CD4-positive, alpha-beta T cell treated with Interleukin-21 for 1 hour (primary cell): ENCODE measurements around the gene TMEM31.

Source experiments
- DNase-seq: peaks from one replicate; pipeline ENCODE4 v3.0.0-alpha.2; 2020

Gene TMEM31, protein sequence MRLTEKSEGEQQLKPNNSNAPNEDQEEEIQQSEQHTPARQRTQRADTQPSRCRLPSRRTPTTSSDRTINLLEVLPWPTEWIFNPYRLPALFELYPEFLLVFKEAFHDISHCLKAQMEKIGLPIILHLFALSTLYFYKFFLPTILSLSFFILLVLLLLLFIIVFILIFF

DNA sequence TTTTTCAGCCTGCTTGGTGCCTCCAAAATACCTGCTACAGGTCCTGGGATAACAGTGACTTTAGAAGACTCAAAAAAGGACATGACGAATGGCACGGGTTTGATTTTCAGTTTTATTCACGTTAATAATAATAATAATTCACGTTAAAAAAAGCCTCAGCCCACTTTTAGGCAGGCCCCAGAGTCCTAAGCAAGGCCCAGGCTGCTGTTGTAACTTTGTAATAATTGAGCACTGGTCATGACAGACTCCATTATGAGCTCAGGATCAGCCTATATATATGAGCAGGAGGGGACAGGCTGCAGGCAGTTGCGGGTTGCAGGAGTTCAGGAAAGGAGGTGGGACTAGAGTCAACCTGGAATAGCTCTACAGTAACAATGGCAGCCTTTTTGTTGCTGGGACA lies at the start of gene TMEM31:
TSS of gene TMEM31 (plus strand) at position 301 of the 400 bp plus-strand sequence. CDS start 1,350 bp downstream, outside the sequence.
- DNase-seq = no peak

DNA sequence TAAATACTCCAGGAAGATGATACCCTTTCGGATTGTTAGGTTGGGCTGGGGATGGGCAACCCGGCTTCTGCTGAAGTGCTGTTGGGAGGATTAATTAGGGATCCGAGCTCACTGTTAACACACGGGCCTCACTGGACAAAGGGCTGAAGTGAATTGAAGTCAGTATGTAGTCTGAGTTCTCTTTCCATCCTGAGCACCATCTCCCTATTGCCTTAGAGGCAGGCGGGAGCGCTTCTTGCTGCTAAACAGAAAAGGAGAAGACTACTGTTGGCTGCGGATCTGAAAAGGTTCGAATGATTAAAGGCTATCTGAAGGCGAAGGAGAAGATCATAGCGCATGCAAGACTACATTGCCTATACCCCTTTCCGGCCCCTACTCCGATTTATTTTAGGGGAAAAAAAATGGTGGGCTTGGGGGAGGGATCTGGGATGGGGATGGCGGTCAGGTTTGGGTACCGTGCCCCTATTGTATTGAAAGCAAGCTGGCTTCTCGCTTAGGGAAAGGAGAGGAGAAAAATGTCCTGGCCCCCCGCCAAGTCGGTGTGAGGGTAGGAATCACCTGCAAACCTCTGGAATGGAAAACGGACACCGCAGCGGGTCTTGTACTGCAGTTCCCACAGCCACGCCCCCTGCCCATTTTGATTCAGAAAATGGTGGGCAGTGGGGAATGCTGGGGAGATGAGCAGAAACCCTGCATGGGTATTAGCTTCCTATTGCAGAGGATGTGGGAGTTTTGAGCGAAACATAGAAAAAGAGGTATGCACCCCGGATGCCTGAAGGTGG lies 46.5 kb upstream of the TMEM31 start:
- no peak for DNase-seq

DNA sequence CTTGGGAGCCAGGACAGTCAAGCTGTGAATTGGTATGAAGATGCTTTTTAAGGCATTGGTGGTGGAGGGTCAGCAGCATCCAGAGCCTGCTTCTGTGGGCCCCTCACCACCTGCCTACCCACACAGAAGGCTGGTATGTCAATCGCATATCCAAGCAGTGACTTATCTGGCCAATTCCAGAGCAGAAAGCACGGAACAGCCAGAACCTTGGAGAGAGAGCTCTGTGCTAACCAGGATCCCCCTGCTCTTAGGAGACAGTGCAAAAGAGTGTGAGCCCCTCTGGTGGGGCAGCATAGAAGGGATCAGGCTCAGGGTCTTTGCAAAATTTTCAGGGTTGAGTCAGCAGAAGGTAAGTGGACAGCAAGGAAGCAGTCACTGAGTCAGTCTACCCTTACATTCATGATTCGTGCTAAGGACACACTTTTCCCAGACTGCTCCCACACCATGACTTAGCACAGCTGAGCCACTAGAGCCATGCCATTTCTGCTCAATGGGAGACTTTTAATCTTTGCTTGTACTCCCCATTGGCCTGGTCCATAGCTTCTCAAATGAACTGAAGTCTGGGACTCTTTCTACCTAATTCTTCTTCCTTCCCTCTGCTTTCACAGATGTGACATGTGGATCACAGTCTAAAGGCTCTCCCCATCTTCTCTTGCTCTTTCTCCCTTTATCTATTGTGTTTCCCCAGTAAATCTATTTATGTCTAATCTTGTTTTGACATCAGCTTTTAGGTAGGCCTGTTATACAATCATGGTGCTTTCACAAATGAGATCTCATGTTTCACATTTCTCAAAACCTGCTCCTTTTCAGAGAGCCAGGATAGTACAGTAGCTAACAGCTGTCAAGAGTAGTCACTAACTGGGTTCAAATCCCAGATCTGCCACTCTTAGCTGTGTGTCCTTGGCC lies 44.3 kb upstream of the TMEM31 start:
- DNase-seq = no peak

DNA sequence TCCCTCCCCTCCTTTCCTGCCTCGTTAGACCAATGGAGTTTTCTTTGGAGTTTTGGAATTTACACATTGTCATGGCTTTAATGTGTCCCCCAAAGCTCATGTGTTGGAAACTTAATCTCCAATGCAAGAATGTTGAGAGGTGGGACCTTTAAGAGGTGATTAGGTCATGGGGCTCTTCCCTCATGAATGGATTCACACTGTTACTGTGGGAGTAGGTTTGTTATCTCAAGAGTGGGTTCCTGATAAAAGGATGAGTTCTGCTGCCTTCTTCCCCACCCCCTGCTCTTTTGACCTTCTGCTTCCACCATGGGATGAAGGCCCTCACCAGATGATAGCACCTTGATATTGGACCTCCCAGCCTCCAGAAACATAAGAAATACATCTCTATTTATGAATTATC lies 41.0 kb upstream of the TMEM31 start:
- no peak for DNase-seq

DNA sequence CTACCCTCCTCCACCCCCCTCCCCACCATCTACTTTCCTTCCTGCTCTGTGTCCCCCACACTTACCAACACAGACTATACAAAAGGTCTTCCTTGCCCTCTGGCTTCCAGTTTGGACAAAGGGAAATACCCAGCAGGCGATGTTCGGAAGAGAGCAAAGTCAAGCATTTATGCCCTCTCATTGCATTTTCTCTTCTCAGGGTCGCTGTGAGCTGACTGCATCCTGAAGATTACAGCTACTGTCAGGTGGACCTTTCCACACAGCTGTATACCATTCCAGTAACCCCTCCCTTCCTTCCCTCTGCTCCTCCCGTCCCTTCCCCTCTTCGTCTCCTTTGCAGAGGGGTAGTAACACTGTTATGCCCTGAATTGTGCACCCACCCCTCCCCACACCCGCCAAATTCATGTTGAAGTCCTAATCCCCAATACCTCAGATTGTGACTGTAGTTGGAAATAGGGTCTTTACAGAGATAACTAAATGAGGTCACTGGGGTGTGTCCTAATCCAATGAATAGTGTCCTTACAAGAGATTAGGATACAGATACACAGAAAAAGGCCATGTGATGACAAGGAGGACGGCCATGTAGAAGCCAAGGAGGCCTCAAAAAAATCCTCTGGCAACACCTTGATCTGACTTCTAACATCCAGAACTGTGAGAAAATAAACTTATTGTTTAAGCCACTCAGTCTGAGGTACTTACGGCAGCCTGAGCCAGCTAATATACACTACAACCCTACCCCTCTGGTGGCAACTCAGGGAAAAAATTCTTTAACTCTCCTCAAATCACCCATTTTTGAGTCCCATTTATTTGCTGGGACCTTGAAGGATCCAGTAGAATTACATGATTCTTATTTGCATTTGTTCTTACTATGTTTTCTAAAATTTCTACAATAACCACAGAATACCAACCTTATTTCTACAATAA lies 35.9 kb upstream of the TMEM31 start:
- no peak for DNase-seq

DNA sequence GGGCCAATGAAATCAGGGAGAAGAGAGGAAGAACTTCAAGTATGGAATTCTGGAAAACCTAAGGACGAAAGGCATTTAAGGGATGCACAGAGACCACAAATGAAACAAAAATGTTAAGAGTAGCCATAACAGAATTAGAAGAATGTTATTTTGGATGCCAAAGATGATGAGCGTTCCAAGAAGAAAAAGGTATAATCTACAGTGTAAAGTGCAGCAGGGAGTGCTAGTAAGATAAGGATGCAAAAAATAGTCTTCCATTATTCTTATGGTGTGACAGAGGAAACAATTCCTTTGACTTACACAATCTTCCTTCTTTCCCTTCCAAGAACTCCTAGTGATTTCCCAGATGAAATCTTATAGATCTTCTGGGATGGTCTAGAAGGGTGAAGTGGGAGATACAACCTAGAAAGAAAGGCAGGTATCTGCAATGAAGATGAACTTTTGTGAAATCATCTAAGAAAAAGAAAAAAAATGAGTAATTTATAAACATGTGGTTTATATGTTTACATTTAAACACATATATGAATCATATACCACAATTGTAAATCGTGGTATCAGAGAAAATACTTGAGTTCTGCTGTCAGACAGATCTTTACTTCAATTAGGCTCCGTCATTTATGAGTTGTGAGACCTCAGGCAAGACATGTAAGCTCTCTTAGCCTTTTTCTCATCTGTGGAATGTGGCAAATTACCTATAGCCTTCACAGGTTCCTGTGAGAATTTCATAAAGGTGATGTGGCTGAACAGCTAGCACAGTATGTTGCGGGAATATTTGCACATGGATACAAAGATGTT lies 32.3 kb upstream of the TMEM31 start:
- no peak for DNase-seq

DNA sequence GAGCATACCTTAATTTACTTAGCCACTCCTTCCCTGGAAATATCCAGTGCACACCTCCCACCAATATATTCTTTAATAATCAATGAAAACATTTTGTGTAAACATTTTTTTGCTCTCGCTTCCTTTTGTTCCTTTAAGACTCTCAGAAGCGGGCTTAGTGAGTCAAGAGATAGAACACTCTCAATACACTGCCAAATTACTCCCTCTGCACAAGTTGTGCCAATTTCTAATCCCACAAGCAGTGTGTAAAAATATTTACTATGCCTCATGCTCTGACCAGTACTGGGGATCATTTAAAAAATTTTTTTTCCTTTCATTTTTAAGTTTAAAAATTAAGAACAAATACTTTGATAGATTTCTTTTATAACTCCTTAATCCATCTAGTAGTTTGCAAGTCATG lies 29.3 kb upstream of the TMEM31 start:
- no peak for DNase-seq

DNA sequence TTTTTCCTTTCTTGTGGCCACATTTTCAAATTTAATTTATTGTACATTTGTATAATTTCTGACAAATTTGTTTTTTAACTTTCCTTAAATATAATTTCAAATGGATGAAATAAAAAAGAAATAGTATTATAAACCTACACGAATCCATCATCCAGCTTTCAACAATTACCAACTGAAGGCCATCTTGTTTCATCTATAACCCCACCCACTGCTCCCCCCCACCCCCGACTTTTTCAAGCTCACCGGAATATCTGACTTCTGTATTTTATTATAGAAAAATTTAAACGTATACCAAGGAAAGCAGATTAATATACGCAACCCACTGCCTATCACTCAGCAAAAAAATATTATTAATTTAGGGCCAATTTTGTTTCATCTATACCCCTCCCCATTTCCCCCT lies 25.3 kb upstream of the TMEM31 start:
- no peak for DNase-seq

DNA sequence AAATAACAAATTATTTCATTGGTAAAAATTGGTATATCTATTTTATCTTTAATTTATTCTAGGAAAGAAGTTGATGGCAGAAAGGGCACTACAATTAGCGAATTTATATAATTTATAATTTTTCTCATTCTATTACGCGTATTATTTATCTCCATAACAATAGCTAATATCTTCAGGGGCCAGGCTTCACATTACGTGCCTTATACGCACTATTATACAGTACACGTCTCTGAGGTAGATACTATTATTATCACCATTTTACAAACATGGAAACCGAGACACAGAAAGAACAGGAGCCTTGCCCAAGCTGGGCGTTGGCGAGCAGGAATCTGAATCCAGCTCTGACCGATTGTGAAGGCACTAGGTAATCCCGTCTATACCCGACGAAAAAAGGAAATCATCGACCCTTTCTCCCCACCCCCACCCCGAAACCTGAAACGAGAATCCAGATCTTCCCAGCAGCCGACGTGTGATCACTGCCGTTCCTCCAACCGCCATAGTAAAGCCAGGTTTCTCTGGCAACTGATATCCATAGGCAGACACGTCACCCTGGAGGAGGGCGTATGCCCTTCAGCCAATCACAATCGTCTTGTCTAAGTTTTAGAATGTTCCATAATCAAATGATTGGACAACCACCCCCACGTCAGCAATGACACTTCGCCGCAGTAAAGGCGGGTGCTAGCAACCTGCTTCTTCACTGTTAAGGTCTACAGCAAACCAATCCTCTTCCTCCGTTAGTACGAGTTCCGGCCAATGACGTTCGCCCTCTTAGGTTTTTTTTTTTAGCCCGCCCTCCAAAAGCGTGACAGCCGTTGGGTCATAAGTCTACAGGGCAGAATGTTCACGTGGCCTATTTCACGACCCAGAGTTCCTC lies 24.3 kb upstream of the TMEM31 start, which contains the start of gene MORF4L2:
TSS of gene MORF4L2 (minus strand) at position 501 of the 874 bp plus-strand sequence. CDS start 9,672 bp downstream, outside the sequence.
- peak; percentile 95 for DNase-seq

DNA sequence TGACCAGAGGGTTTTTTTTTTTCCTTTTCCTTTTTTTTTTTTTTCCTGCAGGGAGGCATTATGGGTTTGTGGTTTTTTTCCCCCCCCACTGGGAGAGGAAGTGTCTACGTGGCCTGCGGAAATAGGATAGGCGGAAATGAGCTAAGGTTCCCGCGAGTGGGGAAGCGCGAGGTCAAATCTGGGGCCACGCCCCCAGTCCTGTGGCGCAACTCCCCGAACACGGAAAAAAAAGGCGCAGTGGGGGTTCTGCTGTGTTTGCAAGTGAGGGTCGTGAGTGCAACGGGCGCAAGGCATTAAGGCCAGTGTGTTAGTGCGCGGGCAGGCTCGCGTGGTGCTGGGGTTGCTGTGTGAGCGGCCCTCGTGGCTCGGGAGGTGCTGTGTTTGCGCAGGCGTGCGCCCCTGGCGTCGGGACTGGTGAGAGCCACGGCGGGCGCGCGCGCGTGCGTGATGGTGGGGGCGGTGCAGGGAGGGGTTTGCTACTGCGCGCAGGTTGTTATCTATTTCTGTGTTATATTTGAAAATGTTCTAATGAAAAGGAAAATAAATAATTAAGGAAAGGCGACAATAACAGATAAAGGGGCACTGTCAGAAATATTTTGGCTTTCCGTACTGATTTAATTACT lies 23.5 kb upstream of the TMEM31 start:
- DNase-seq = peak; percentile 89

DNA sequence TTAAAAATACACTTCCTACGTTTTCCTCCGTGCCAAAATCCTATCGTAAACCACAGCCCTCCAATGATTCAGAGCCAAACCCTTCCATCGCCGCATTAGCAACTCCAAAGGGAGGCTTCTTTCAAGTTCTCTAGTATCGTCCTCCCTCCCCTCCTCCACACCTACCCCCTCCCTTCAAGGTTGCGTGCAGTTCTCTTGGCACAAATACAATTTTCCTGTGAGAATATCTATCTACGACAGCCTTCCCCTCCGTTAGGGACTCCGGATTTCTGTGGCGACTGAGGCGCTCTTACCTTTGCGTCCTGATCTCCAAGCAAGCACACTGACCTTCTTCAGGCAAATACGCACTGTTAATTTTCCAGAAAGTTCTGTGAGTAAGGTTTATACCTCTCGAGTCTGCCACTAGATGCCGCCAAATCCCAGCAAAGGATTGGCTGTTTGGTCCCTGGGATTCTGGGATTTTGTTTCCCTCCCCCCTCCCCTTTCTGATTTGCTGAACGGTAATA lies 23.0 kb upstream of the TMEM31 start:
- peak; percentile 70 for DNase-seq

DNA sequence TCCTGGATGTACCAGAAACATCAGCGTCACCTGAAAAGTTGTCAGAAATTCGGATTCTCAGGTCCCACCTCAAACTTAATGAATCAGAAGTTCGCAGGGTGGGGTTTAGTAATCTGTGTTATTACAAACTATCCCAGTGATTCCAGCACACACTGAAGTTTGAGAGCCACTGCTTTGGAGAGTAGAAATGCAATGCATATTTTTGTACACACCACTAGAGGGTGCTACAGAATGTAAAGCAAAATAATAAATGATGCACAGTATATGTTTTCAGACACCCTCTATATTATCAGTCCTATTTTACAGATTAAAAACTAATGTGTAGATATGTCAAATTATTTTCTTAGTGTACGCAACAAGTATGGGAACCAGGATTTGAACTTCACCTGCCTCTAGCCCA lies 21.8 kb upstream of the TMEM31 start:
- DNase-seq = peak; percentile 45

DNA sequence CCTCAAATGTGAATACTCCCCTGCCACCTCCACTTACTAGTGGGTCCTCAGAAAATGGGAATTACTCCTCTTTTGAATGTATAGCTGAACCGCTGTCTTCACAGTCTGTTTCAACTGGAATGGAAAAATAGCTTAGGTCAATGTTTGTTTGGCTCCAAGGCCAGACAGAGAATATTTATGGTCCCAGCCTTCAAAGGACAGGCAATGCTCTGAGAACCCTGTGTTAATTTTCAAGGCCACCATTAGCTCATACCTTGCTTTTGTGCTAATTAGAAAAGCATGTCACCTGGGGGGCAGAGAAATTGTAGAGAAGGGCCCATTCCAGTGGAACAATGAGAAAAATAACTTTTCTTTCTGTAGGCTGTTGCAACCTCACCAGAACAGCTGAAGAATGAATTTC lies 19.6 kb upstream of the TMEM31 start:
- DNase-seq = no peak

DNA sequence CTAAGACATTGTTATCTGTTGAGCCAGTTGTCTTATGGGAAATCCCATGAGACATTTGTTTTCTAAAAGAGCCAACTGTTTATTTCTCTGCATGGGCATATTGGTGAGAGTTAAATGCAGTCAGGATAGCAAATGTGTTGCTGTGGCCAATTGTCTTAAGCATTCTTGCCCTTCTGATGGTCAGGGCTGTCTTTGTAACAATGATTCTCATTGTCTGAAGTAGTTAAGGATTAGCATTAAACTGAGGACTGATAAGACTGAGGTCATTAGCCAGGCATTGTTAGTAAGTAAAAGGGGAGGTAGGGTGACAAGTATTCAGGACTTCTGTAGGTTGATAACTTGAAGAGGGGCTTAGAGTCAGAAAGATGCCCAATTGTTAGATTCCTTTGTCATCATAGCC lies 13.0 kb upstream of the TMEM31 start:
- no peak for DNase-seq

DNA sequence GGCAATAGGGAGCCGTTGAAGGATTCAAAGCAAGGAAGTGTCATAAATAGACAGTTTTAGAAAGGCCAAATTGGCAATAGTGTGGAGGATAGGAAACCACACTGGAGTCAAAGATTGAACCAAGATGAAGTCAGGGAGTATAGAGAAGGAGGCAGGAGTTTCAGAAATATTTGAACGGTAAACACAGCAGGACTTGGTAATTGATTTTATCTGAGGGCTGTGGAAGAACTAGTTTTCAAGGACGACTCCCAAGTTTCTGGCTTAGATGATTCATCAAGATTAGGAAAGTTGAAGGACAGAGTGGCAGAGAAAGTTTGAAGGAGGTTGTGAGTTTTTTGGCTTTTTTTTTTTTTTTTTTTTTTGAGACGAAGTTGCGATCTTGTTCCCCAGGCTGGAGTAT lies 11.5 kb upstream of the TMEM31 start:
- no peak for DNase-seq

DNA sequence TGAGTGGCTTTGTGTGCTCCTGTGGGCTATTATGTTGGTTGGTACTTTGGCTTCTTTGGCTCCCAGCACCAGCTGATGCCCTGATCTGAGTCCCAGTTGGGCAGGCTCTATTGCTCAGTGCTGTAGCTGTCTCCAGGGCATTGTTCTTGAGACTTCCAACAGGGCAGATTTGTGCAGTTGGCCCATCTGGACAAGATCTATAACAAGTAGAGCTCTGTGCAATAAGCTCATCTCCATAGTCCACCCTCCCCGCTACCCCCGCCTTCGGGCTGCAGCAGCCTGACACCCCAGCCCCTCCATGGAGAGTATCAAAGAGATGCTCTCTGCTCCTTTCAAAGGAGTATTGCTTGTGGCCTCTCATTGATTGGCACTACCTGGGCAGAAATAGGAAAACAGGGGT lies 5.8 kb upstream of the TMEM31 start:
- DNase-seq = no peak

DNA sequence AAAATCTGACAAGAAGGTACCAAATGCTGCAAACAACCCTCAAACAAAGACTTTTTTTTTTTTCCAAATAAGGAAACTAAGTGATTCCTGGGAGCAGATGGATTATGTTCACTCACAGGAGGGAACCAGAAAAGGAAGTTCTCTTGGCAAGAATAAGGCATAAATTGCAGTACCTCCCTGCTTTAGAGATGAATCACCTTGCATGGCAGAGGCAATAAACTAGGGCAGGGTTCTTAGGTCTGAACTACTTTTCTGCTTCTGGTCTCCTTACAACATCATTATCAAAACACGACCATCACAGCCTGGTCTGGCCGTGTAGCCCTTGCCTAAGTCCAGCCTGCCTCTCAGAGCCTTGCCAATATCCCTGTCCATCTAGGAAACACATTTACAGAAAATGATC lies 6.3 kb downstream of the TMEM31 start:
- no peak for DNase-seq

DNA sequence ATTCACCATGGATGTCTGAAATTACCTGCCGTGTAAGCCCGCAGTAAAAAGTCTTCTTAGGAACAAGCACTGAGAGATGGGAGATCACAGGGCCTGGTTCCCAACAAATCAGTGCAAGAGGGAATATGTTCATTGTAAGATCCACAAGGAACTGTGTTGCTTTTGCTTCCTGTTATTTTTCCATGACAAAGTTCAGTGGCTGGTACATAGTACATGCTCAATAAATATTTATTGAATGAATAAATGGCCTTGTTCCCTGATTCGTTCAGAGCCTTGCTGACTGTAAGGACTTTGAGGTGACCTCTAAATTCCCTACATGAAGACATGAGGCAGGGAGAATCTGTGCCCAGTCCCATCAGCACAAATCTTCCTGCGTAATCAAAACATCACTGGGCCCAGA lies 7.4 kb downstream of the TMEM31 start:
- DNase-seq = no peak

DNA sequence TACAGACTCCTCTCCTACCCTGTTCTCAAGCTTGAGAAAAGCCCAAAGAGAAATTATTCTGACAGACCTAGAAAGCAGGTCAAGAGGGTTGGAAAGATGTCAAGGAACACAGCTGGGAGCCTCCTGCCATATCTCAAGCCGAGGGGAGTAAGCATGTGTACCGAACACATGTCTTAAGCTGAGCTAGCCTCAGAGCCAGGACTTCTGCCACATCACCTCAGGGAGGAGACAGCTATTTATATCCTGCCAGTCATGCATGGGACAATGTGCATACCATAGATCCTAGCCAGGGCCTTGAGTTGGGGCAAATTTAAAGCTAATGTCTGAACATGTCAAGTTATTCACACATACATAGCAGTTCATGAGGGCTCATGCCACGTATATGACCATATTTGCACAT lies 11.8 kb downstream of the TMEM31 start:
- no peak for DNase-seq

DNA sequence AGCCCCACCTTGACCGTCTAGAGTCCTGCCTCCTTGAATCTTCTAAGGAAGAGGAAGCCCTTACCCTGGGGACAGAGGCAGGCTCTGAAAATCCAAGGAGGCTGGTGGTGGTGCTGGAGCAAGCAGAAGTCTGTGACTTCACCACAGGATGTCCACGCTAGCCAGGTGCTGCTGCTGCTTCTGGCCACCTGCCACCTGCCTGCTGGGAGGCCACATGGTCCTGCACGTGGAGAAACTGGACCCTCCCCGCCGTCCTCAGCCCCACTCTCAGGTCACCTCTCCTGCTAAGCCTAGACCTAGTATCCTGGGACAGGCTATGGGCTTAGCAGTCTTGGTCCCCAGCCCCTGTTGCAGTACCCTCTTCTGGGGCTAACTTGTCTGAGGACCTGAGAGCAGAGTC lies 15.8 kb downstream of the TMEM31 start:
- no peak for DNase-seq
